Osteoblast (primary cell): ENCODE results near the gene OR1J2. TPM values are rescaled to one million over a fixed set of nuclear protein-coding genes. Genes with fewer than 3 reads are reported as not detected.

Source experiments
- DNase-seq: peaks from one replicate; pipeline ENCODE4 v3.0.0; 2011; ENCODE audit warnings: low spot score, mixed read lengths; ENCODE audit not compliant: insufficient read length; ENCODE audit errors: missing footprints
- H2AFZ ChIP-seq: 2 replicates; pipeline ENCODE4 v1.6.0; 2011; ENCODE audit warnings: mild to moderate bottlenecking, low read length
- H3K27ac ChIP-seq: 2 replicates; pipeline ENCODE4 v1.5.1; 2011; ENCODE audit warnings: mild to moderate bottlenecking, low read depth, low read length, moderate library complexity
- H3K27me3 ChIP-seq: 2 replicates; pipeline ENCODE4 v1.6.0; 2012; ENCODE audit warnings: mild to moderate bottlenecking, control low read depth, inconsistent platforms, low read length, moderate library complexity; ENCODE audit not compliant: insufficient read depth
- H3K36me3 ChIP-seq: 2 replicates; pipeline ENCODE4 v1.5.1; 2011; ENCODE audit warnings: mild to moderate bottlenecking, low read length, control low read depth, moderate library complexity; ENCODE audit not compliant: insufficient read depth
- H3K4me1 ChIP-seq: 2 replicates; pipeline ENCODE4 v1.5.1; 2011; ENCODE audit warnings: mild to moderate bottlenecking, low read length, control low read depth, moderate library complexity; ENCODE audit not compliant: insufficient read depth
- H3K4me2 ChIP-seq: 2 replicates; pipeline ENCODE4 v1.6.0; 2011; ENCODE audit warnings: mild to moderate bottlenecking, low read length; ENCODE audit not compliant: insufficient read depth
- H3K4me3 ChIP-seq: fragments of 200-600 bp; sonication (generic); 3 replicates; pipeline ENCODE4 v1.5.1; 2012; ENCODE audit warnings: mild to moderate bottlenecking, low read length, inconsistent platforms; ENCODE audit not compliant: insufficient read depth
- H3K79me2 ChIP-seq: 2 replicates; pipeline ENCODE4 v1.6.0; 2012; ENCODE audit warnings: mild to moderate bottlenecking, low read length, control low read depth, inconsistent platforms; ENCODE audit not compliant: insufficient read depth
- H3K9me3 ChIP-seq: 2 replicates; pipeline ENCODE4 v1.5.1; 2011; ENCODE audit warnings: low read depth, low read length, control low read depth
- H4K20me1 ChIP-seq: 2 replicates; pipeline ENCODE4 v1.6.0; 2012; ENCODE audit warnings: mild to moderate bottlenecking, low read length, control low read depth; ENCODE audit not compliant: insufficient read depth
- CTCF ChIP-seq: IDR thresholded peaks from 2 replicates; pipeline ENCODE4 v1.5.1; 2011; ENCODE audit warnings: mild to moderate bottlenecking, low read depth, low read length, moderate library complexity; ENCODE audit errors: extremely low read depth
- total RNA-seq: library from RNA; depleted of rRNA; stranded (reverse); fragments of >200 nt; gene quantifications from 2 replicates; pipeline ENCODE4 v1.2.3, GENCODE V29; 2012

Gene OR1J2
- total RNA-seq, 1 donor, result not detected

GRCh38 chr9:122506964-122507363 lies 3.6 kb upstream of the OR1J2 start:
- H3K79me2 ChIP-seq, result no peaks in the 10 kb centered on the region
- no peak for TF ChIP-seq CTCF
- H3K4me1 ChIP-seq, result no peaks in the 10 kb centered on the region
- H3K36me3 ChIP-seq, result no peaks in the 10 kb centered on the region
- no peak overlapping the region for H3K4me2 ChIP-seq
- no peak overlapping the region for H3K27ac ChIP-seq
- H3K27me3 ChIP-seq, result no peaks in the 10 kb centered on the region
- no peaks in the 10 kb centered on the region for H3K9me3 ChIP-seq
- no peak for DNase-seq
- no peak overlapping the region for H2AFZ ChIP-seq
- H3K4me3 ChIP-seq, result no peak overlapping the region
- no peaks in the 10 kb centered on the region for H4K20me1 ChIP-seq

GRCh38 chr9:122518226-122518625 lies 7.6 kb downstream of the OR1J2 start:
- no peak overlapping the region for H3K4me3 ChIP-seq
- no peaks in the 10 kb centered on the region for H4K20me1 ChIP-seq
- H2AFZ ChIP-seq, result no peak overlapping the region
- H3K9me3 ChIP-seq, result no peaks in the 10 kb centered on the region
- H3K36me3 ChIP-seq, result no peaks in the 10 kb centered on the region
- H3K27ac ChIP-seq, result no peak overlapping the region
- no peaks in the 10 kb centered on the region for H3K79me2 ChIP-seq
- H3K4me2 ChIP-seq, result no peak overlapping the region
- no peak for TF ChIP-seq CTCF
- no peaks in the 10 kb centered on the region for H3K27me3 ChIP-seq
- no peak for DNase-seq
- H3K4me1 ChIP-seq, result no peaks in the 10 kb centered on the region

- Histone ChIP-seq H3K36me3 (no peaks in the 10 kb centered on the region), H2AFZ (no peak within 1 kb of the TSS), H3K27ac (no peak within 1 kb of the TSS), H3K79me2 (no peaks in the 10 kb centered on the region), H3K4me1 (no peaks in the 10 kb centered on the region), H3K9me3 (no peaks in the 10 kb centered on the region), H4K20me1 (no peaks in the 10 kb centered on the region), H3K27me3 (no peaks in the 10 kb centered on the region), H3K4me2 (no peak within 1 kb of the TSS), H3K4me3 (no peak within 1 kb of the TSS)
- no peak for TF ChIP-seq CTCF
- peak; percentile 14 for DNase-seq
Observed at GRCh38 chr9:122518841-122519240, 8.2 kb downstream of the OR1J2 start, which contains the start of gene OR1J4. TSS of gene OR1J4 (plus strand) at chr9:122519141. CDS start at chr9:122519141, 0 bp downstream.

- H2AFZ ChIP-seq, result no peak overlapping the region
- no peaks in the 10 kb centered on the region for H3K36me3 ChIP-seq
- no peaks in the 10 kb centered on the region for H4K20me1 ChIP-seq
- TF ChIP-seq CTCF, result no peak
- H3K4me3 ChIP-seq, result no peak overlapping the region
- H3K9me3 ChIP-seq, result no peaks in the 10 kb centered on the region
- no peak for DNase-seq
- no peak overlapping the region for H3K27ac ChIP-seq
- H3K79me2 ChIP-seq, result no peaks in the 10 kb centered on the region
- no peaks in the 10 kb centered on the region for H3K4me1 ChIP-seq
- H3K27me3 ChIP-seq, result no peaks in the 10 kb centered on the region
- H3K4me2 ChIP-seq, result no peak overlapping the region
Observed at GRCh38 chr9:122519376-122519775, 8.8 kb downstream of the OR1J2 start.
